GM19023 (cell line): Measurements from ENCODE around the gene IGF2.

Experiments
- ATAC-seq: cut with Tn5 transposase; IDR thresholded peaks from one replicate; pipeline ENCODE4 v1.9.1; 2021; ENCODE audit warnings: mild to moderate bottlenecking, moderate library complexity; ENCODE audit not compliant: unreplicated experiment

The IGF2 gene

DNA sequence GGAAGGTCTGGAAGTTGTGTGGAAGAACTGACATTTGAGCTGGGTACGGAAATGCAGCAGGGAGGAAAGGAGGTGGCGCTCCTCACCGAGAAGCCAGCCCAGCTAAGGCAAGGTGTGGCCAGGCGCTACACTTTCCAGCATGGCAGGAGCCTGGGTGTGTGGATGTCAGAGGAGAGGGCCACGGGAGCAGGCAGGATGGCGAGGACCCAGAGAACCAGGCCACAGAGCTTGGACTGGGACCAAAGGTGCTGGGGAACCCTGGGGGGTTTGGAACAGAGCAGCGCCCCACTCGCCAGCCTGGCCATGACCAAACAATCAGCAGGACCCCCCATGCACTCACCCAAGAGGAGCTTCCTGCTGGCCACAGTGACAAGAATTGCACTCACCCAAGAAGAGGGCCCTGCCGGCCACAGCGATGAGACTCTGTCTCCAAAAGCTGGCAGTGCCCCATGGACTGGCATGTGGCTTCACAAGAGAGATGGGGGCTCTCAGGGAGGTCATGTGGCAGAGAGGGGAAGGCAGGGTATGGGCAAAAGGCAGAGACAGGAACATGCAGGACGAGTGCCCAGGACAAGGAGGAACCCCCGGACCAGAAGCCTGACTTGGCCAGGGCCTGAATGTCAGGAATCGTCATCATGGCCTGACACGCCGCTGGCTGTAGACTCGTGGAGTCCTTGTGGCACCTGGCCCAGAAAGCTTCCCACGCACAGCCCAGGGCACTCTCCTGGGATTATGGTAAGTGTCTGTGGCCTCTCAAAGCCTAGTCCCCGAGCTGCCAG is 45.4 kb downstream of the IGF2 start:
- no peak for ATAC-seq

DNA sequence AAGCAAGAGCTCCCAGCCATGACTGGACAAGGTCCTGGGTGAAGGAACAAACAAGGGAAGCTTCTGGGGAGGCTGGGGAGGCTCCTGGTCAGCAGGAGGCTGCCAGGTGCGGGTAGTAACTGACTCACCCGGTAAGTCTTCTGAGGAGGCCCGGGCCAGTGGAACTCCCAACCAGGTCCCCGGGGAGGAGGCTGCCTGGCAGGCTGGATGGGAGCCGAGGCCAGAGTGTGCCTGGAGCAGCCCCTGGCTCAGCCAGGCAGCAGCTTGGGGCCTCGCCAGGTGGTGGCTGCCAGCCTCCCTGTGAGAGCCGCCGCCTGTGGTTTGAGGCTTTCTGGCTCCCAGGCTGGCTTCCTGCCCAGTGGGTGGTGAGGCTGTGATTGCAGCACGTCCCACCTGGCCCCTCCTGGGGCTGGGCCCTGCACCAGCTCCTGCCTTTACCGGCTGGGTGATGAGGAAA is 46.2 kb downstream of the IGF2 start:
- ATAC-seq: no peak

DNA sequence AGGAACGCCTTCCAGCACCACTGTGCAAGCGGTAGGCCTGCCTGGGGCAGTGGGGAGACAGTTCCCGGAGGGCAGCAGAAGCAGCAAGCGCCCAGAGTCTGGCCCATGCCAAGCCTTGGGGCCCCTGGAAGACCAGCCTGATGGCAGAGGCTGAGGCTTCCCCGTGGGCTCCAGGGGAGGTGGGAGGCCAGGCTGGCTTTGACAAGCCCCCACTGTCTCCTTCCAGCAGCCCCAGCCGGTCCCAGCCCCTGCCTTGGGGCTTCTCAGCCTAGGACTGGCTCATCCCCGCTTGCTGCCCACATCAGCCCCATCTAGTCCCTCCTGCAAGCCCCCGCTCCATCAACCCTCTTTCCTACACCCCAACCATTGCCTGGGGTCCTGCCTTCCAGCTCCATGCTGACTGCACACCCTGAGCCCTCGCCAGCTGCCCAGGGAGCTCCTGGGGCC is 46.7 kb downstream of the IGF2 start:
- no peak for ATAC-seq

DNA sequence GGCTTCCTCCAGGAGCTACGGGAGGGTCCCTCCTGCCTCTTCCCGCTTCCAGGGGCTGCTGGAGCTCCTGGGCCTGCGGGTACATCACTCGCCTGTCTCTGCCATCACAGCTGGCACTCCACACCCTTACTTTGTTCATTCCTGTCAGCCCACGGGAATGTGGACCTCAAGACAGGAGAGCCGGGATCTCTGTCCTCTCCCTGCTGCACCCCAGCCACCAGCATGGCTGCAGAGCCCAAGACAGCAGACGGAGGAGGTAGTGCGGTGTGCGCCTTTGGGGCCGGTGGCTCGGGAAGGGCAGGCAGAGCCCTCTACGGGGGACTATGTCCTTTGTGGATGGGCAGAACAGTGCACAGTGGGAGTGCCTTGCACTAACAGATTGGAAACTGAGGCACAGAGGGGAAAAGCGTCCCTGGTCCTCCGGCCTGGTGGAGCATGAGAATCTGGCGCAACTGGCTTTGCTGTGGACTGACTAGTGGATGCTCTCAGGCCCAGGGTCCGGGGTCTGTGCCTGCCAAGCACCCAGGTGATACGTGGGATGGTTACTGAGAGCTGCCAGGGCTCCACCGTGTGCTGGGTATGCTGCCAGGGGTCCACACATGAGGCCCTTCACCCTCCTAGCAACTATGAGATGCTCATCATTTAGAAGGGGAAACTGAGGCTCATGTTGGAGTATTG is 47.3 kb downstream of the IGF2 start:
- ATAC-seq: no peak

DNA sequence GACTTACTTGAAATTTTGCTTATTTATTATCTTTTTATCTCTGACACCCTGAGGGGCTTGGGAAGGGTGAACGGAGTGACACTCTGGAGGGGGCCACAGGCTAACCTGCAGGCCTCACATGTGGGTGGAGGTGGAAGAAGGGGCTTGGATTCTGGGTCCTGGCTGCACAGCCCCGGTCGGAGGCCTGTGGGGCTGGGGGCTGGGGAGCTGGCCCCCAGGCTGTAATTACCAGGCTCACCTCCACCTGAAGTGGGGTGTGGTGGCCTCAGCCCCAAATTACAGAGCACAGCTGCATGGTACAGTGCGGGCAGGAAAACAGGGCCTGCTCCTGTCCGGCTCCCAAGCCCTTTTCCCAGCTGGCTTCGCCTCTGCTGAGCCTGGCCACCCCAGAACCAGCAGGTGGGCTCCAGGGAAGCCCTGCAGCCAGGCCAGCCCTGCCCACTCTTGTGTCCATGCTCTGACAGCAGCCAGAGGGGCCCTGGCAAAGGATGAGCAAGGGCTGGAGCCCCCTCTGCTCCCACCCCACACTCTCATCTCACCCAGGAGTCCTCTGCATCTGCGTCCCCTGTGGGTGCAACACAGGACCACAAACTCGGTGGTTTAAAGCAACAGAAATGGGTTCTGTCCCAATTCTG is 48.0 kb downstream of the IGF2 start:
- no peak for ATAC-seq

DNA sequence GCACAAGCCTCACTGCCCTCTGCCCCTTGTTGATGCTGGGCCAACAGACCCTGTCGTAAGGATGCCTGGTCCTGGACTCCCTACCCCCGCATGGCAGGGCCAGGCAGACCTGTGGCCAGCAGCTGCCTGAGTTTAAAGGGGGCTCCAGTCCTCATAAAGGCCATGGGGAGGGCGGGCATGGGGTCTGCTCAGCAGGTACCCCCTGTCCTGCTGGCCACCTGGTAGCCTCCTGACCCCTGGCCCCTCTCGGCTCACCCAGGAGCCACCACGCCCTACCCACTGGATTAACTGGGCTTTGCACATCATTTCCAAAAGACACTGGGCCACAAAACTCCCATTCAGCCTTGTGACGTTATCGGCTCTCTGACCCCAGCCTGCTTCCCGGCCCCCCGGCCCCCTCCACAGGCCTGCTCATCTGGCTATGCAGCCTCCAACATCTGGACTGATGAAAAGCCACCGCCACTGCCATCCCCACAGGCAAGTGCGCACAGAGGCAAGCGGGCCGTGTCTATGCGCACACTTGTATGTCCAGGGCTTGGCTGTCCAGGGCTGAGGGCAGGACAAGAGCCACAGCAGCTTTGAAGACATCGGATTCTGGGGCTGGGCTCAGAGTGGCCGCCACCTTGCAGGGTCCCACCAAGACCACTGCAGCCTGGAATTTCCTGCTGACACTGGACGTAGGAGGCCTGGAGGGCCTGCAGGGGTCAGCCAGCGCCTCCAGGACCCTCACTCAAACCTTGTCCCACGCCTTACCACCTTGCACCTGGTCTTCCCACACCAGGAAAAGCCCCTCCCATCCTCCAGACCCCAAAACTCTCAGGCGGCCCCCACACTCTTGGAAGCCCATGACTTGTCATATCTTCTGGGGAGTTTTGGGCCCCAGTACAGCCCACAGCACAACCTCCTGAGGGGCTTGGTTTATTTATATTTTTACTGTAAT is 48.7 kb downstream of the IGF2 start:
- ATAC-seq: no peak

DNA sequence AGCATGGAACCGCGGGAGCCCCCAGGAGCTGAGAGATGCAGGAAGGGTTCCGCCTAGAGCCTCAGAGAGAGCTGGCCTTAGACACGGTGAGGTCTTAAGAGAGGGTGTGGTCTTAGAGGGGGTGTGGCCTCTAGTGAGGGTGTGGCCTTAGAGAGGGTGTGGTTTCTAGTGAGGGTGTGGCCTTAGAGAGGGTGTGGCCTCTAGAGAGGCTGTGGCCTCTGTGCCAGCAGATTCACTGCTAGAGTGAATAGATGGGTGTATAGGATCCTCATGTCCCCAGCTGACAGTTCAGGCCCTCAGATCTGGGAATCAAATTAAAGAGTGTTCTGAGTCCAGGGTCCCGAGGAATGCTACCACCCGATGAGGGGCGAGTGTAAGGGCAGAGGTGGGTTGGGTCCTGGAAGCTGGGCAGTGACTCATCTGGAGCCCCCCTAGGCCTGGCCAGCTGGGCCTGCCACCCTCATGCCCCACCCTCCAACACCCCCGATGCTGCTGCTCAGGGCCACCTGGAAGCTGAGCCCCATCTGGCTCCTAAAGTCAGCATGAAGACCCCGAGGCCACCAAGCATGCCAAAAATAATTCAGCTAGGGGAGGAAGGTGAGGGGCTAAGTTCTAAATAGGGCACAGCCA is 49.5 kb downstream of the IGF2 start:
- ATAC-seq: no peak

DNA sequence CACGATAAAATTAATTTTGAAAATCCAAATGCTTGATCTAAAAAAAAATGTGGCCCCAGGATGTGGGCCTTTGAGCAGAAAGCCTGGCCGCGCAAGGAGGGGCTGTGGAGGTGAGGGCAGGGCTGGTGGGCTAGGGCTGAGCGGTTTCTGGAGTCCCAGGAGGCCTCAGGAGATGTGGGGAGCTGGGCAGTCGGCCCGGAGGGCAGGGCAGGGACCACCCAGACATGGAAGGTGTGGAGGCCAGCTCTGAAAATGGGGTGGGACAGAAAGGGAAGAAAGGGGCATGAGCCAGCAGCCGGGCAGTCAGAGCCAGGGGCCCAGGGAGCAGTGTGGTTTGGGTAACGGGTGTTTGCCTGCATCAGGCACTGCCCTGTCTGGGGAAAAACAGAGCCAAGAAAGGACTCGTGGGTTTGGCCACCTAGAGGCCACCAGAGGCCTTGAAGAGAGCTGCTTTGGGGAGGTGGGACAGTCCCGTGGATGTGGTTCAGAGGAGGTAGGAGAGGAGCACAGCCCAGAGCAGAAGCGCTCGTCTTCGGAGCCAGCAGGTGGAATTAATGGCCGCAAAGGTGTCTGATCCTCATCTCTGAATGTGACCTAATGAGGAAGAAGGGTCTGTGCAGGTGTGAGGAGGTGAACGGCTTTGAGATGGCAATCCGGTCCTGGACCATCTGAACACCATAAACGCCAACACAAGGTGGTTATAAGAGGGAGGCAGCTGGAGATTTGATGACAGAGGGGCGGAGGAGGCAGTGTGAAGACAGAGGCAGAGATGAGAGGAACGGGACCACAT is 50.2 kb downstream of the IGF2 start:
- no peak for ATAC-seq

DNA sequence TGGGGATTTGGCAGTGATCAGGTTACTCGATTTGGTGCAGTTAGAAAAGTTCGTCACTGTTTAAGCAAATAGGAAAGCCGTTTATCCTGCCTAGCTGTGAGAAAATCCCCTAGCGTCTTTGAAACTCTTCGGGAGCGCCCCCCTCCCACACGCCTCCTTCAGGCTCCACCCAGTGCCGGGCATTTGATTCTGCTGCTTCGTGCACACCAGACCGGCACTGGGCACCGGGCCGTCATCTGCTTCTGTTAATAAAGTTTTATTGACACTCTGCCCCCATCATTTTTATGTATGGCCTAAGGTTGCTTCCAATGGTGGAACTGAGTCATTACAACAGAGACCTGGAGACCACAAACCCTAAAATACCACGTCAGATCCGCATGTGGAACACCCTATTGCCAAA is 50.9 kb downstream of the IGF2 start:
- ATAC-seq: no peak

DNA sequence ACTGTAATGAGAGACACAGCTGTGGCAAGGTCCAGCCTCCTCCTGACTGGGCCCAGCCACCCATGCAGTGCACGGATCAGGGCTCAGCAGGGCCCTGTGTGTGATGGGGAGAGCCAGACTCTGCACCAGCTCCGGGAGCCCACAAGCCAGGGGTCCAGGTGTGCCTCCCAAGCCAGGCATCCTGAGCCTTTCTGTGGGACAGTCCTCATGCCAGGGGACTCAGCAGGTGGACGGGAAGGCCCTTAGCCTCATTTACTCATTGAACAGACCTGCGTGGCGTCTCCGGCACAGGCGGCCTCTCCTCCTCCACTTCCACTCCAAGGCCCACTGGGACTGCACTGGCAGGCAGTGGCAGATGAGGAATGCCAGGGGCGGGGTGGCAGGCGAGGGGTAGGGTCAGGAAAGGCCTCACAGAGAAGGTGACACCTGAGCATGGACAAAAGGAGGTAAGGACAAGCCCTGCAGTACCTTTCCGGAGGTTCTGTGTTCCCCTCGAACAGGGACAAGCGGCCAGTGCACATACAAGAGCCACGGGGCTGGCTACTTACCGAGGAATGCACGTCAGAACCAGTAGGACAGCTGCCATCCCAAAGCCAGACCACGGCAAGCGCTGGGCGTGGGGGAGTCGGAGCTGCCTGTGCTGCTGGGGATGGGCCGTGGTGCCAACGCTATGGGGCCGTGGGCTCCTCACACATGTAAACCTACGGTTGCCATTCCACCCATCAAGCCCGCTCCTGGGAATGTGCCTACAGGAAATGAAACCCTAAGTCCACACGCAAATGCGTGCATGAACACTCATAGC is 52.7 kb downstream of the IGF2 start:
- ATAC-seq: no peak

DNA sequence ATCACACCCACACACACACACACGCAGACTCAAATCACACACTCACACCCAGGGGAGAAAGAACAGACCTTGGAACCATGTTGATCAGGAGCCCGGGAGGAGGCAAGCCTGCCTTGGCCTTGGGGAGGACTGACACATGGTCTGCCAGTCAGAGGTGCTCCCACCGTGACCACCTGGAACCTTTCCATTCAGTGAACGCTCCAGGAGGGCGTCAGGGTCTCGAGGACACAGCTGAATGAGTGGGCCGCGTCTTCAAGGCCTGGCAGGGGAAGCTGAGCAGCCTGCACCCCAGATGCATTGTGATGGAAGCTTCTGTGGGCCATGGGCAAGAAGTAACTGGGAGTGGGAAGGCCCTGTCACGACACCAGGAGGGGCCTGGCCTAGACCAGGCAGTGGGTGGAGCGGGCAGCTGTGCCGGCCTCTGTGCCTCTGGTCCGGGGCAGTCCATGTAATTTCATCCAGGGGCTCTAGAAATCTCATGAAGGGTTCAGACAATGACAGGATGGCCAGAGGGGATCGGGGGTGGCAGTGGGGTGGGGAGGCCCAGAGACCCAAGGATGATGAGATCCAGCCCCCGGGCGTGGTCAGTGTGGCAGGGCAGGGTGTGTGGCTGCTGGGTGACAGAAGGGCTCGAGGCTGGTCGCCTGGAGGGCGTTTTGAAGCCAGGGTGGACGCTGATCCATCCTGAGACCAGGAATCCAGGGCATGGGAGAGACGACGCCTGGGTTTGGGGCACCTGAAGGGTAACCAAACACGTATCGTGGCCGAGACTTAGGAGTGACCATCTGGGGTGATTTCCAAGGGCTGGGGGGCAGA is 53.7 kb downstream of the IGF2 start:
- no peak for ATAC-seq

DNA sequence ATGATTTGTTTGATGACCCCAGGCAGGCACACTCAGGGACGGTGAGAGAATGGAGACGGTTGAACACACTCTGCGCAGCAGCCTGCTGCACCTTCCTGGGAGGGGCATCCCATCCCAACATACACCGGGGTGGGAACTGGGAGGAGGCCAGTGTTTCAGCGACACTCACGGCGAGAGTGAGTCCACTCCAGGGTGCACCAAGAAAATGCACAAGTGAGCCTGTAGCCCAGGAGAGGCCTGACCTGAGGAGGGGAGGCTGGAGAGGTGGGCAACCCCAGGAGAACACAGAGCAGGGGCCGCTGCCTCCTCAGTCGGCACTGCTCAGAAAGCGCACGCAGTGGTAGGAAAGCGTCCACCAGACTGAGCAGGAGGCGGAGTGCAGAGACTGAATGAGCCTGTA is 54.5 kb downstream of the IGF2 start:
- no peak for ATAC-seq
